ENCODE measurements around the gene C1orf74.

Gene C1orf74

DNA sequence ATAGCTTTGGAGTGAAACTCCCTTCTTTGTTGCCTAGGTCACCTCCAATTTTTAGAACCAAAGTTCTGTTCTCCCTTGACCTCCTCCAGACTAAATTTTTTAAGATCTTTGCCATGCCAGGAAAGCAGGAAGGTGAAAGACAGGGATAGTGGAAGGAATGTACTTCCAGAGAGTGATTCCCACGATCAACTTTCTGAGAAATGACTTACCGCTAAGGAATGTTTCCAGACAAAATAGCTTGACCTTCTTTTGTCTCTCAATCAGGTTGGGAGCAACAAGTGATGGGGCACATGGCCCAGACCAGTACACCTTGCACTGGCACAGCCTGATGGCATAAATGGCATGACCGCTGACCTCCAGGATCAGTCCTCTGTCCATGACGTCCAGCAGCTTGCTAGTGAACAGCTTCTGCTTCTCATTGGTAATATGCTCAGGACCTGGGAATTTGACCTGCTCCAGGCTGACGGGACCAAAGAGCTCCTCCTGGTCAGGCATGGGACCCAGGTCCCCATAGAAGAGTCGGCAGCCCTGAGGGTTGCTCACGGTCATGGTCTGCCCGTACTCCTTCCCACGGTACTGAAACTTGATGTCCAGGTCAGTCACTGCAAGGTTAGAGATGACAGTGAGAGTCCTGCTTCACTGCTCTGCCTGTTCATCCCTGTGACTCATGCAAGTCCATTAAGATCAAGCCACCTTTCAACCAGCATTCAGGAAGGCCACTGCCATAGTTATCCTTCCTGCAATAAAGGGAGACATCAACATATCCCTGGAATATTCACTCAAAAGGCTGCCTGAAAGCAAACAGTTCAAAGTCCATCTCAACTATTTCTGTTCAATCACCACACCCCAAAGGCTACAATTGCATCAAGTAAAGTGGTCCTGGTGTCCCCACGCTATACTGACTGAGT lies 6.2 kb upstream of the C1orf74 start:
- DNase-seq (ENCODE audit: low read depth), result no peak
- TF ChIP-seq, protein P1, sequence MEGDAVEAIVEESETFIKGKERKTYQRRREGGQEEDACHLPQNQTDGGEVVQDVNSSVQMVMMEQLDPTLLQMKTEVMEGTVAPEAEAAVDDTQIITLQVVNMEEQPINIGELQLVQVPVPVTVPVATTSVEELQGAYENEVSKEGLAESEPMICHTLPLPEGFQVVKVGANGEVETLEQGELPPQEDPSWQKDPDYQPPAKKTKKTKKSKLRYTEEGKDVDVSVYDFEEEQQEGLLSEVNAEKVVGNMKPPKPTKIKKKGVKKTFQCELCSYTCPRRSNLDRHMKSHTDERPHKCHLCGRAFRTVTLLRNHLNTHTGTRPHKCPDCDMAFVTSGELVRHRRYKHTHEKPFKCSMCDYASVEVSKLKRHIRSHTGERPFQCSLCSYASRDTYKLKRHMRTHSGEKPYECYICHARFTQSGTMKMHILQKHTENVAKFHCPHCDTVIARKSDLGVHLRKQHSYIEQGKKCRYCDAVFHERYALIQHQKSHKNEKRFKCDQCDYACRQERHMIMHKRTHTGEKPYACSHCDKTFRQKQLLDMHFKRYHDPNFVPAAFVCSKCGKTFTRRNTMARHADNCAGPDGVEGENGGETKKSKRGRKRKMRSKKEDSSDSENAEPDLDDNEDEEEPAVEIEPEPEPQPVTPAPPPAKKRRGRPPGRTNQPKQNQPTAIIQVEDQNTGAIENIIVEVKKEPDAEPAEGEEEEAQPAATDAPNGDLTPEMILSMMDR (IDR thresholded peaks at IDR 0.05; ENCODE audit: low read depth, low read length), result no peak
- TF ChIP-seq POLR2A (IDR thresholded peaks at IDR 0.05; ENCODE audit: extremely low read depth, insufficient read length), result no peak
- no peak for TF ChIP-seq MYC (IDR thresholded peaks at IDR 0.05; ENCODE audit: low read depth, low read length)
- TF ChIP-seq, protein P2, sequence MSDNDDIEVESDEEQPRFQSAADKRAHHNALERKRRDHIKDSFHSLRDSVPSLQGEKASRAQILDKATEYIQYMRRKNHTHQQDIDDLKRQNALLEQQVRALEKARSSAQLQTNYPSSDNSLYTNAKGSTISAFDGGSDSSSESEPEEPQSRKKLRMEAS (IDR thresholded peaks at IDR 0.05; ENCODE audit: low read depth, low read length), result no peak

GRCh38 chr1:209789245-209789644 lies 4.9 kb upstream of the C1orf74 start:
- TF ChIP-seq, protein P1 (IDR thresholded peaks at IDR 0.05; ENCODE audit: low read depth, low read length), result no peak
- TF ChIP-seq MYC (IDR thresholded peaks at IDR 0.05; ENCODE audit: low read depth, low read length), result no peak
- TF ChIP-seq, protein P2 (IDR thresholded peaks at IDR 0.05; ENCODE audit: low read depth, low read length), result no peak
- no peak for TF ChIP-seq POLR2A (IDR thresholded peaks at IDR 0.05; ENCODE audit: extremely low read depth, insufficient read length)
- H3K4me3 ChIP-seq (ENCODE audit: low read depth, low read length), result no peak overlapping the region
- DNase-seq (ENCODE audit: low read depth), result no peak

More for the DNA sequence above, 6.2 kb upstream of the C1orf74 start:
- no peak overlapping the region for H3K4me3 ChIP-seq (ENCODE audit: low read depth, low read length)

- DNase-seq (ENCODE audit: low read depth), result no peak
- no peak overlapping the region for H3K4me3 ChIP-seq (ENCODE audit: low read depth, low read length)
- no peak for TF ChIP-seq MYC (IDR thresholded peaks at IDR 0.05; ENCODE audit: low read depth, low read length)
- no peak for TF ChIP-seq POLR2A (IDR thresholded peaks at IDR 0.05; ENCODE audit: extremely low read depth, insufficient read length)
- TF ChIP-seq, protein P1 (IDR thresholded peaks at IDR 0.05; ENCODE audit: low read depth, low read length), result no peak
- TF ChIP-seq, protein P2 (IDR thresholded peaks at IDR 0.05; ENCODE audit: low read depth, low read length), result no peak
Measured at GRCh38 chr1:209787551-209787950, 3.2 kb upstream of the C1orf74 start.

- TF ChIP-seq, protein P1 (IDR thresholded peaks at IDR 0.05; ENCODE audit: low read depth, low read length), result no peak
- no peak for TF ChIP-seq MYC (IDR thresholded peaks at IDR 0.05; ENCODE audit: low read depth, low read length)
- no peak for TF ChIP-seq POLR2A (IDR thresholded peaks at IDR 0.05; ENCODE audit: extremely low read depth, insufficient read length)
- TF ChIP-seq, protein P2 (IDR thresholded peaks at IDR 0.05; ENCODE audit: low read depth, low read length), result no peak
- H3K4me3 ChIP-seq (ENCODE audit: low read depth, low read length), result no peak overlapping the region
- no peak for DNase-seq (ENCODE audit: low read depth)
Measured at GRCh38 chr1:209786146-209786545, 1.8 kb upstream of the C1orf74 start.

DNA sequence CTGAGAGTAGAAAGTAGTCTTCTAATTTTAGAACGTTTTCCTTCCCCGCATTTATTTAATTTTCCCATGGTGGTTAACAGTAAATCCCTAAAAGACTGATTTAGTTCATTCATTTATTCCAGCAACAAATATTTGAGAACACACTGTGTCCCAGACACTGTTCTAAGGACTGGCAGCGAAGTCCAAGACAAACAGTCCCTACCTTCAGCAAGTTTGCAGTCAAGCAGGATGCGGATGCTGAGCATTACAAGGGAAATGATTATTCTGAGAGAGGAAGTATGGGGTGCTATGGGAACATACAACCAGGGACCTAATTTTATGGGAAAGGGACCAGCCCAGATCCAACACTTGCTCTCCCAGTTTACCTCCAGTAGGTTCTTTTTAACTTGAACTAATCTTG lies 1.2 kb upstream of the C1orf74 start:
- no peak for DNase-seq (ENCODE audit: low read depth)
- TF ChIP-seq MYC (IDR thresholded peaks at IDR 0.05; ENCODE audit: low read depth, low read length) (no peak), POLR2A (IDR thresholded peaks at IDR 0.05; ENCODE audit: extremely low read depth, insufficient read length) (no peak)
- TF ChIP-seq, protein P2 (IDR thresholded peaks at IDR 0.05; ENCODE audit: low read depth, low read length), result no peak
- TF ChIP-seq, protein P1 (IDR thresholded peaks at IDR 0.05; ENCODE audit: low read depth, low read length), result no peak
- H3K4me3 ChIP-seq (ENCODE audit: low read depth, low read length), result no peak overlapping the region
